HT-29 (cell line): ENCODE data around the gene IL5. TPM values are rescaled to one million over a fixed set of nuclear protein-coding genes. Genes with fewer than 3 reads are reported as not detected.
A peak's percentile ranks its signal among the peaks of the same experiment; 100 is the strongest.

Experiments used
- DNase-seq: peaks from one replicate; pipeline ENCODE4 v3.0.0-alpha.2; 2015; ENCODE audit warnings: low spot score
- total RNA-seq: library from RNA; depleted of rRNA; stranded (reverse); fragments of >200 nt; shearing (Covaris generic); gene quantifications from 2 replicates; pipeline ENCODE4 v1.2.3, GENCODE V29; 2014; rRNA removed

The IL5 gene
- total RNA-seq, 1 experiment from 2014 or later: not detected

DNA sequence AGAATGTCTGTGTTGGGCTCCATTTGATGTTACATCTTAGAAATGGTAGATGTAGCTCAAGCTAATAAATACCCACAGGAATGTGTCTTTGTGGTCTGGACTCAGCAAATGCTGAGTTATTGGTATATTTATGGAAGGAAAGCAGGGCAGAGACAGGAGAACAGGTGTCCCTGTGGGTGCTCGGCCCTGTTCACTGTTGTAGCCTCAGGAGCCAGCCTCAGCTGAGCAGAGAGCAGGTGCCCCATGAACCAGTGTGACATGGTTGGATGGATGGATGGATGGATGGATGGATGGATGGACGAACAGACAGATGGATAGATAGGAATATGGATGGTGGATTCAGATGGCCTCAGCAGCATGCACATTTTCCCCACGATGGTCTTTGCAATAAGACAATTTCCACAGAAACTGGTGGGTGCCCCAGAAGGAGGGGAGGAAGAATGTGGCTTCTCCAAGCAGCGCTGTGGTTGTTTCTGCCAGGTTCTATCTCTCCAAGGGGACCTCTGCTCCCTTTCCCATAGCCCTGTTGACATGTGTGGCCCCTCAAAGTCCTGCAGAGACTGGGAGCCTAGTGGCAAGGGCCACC is 44.5 kb downstream of the IL5 start:
- DNase-seq: no peak

DNA sequence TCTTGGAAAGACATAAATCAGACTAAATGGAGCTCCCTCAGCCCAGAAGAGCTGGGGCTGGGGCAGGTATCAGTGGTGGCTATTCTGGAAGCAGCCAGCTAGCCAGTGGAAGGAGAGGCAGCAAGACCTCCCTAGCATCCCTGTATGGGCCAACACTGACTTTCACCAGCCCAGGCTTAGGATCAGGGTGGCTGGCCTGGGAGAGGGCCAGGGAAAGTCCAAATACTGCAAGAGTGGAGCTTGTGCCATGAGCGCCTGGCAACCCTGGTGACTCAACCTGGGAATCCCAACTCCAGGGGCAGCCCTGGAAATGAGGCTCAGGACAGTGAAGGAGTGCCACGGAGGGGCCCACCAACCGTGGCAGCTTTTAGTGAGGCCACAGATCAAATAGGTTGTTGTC is 45.2 kb downstream of the IL5 start:
- no peak for DNase-seq

DNA sequence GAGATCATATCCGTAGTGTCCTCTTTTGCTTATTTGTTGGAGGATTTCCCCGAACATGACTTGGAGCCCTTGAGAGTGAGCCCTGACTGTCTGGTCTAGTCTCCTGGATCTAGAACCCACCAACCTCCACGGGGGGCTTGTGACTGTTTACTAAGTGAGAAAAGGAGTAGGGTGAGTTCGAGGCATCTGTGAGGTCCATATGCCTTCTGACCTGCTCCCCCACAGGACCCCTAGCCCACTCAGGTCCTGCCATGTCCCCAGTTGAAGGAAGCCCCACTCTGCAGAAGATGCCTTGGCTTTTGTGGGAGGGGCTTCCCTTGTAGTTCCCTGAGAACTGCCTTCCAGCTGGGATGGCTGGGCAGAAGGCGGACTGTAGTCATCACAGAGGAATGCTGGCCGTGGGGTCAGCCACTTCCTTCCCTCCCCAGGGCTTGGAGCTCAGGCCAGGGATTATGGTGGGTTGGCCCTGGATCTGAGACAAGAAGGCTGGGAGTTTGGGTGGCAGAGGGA is 45.8 kb downstream of the IL5 start:
- DNase-seq: peak; percentile 89

DNA sequence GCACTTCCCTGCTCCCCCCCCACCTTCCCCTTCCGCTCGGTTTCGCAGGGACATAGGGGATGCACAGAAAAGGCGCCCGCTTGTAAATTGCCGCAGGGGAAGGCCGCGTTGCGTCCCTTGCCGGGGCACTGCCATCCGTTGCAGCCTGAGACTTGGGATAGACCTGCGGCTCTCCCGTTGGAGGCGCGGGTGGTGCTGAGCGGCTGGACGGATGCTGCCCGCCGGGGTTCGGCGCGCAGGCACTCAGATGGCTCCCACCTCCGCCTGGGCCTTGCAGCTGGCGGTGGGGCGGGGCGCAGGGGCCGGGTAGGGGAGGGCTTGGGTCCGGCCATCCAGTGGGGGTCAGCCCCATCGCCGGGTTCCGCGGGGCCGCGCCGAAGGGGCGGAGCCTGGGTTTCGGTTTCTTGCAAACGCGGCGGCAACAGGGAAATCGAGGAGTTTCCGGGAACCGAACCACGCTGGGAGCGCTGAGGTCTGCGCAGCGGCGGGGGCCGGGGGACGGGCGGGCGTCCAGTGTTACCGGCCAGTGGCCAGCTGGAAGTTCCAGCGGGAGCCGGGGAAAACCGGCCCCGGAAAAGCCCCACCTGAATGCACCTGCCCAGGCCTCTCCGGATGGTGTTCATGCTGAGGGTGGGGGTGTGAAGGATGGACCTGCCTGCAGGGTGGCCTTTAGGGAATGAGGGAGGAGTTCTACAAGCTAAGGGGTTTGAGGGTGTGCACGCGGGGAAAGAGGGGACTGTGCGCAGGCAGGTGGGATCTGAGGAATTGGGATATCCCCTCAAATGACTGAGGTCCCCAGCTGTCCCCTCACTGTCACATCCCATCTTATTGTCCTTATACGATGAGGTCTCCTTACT is 46.5 kb downstream of the IL5 start:
- DNase-seq: peak; percentile 83

DNA sequence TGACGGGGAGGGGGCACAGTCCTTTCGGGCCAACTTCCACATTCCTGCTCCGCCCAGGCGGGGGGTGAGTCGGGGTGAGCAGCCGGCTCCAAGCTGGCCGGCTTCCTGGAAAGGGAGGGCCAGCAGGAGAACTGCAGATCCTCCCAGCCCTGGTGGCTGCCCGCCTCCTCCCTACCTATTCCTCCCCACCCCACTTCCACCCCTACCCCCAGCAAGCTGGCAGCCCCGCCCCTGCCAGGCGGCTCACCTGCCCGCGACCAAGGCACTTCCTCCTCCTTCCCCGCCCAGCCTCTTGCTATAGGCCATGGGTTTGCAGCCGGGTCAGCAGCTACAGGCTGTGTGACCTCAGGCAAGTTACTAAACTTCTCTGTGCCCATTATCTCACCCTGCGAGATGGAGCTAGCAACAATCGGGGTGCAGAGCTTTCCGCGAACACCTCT is 47.1 kb downstream of the IL5 start:
- DNase-seq: peak; percentile 96

DNA sequence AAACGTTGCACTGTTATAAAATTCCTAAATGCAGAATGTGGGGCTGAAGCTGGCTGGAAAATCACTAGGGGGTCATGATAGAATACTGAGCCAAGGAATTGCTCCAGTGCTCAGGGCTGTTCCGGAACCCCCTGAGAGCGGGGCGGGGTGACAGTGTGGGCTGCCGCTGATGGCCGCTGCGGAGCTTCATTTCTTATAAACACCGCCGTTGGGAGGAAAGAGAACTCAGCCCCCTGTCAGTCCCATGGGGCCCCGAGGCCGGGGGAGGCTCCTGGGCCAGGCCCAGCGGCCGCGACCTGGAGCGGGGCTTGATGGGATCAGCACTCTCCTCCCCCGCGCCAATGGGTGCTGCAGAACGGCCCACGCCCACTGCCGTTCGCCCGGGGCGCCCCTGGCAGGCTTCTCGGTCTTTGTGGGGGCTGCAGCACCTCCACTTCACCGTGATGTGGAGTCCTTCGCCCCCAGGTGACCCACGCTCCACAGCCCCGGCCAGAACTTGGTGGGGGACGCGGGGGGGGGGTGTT is 47.6 kb downstream of the IL5 start:
- DNase-seq: peak; percentile 77

DNA sequence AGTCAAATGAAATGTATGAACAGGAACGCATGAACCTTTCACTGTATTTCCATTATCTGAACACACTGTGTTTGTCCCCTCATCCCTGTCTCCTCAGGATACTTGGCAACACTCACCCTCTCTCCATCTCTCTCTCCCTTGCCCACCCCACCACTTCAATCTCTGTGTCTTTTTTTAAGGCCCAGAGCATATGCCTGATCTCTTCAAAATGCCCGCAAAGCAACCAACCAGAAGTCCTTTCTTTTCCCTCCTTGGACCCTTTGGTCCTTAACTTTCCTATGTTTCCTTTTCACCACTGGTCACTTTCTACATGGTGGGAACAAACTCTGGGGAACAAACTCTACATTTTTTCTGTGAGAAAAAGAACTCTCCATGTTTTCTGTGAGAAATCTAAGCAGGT is 49.5 kb downstream of the IL5 start:
- DNase-seq: no peak

DNA sequence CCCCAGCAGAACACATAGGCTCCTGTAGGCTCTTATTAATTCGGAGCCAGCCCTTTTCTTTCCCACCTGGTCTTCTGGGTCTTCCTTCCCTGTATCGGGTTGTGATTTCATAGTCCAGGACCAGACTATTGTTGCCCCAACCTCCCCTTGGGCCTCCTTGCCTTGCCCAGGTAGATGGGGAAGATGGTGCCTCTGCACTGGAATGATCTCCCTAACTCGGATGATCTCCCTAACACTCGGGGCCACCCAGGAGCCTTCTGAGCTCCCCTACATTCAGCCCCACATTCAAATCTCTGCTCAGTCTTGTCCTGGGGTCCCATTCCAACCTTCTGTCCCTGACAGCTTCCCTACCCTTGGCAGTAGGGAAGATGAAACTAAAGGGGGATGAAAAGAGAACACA is 50.1 kb downstream of the IL5 start:
- no peak for DNase-seq

DNA sequence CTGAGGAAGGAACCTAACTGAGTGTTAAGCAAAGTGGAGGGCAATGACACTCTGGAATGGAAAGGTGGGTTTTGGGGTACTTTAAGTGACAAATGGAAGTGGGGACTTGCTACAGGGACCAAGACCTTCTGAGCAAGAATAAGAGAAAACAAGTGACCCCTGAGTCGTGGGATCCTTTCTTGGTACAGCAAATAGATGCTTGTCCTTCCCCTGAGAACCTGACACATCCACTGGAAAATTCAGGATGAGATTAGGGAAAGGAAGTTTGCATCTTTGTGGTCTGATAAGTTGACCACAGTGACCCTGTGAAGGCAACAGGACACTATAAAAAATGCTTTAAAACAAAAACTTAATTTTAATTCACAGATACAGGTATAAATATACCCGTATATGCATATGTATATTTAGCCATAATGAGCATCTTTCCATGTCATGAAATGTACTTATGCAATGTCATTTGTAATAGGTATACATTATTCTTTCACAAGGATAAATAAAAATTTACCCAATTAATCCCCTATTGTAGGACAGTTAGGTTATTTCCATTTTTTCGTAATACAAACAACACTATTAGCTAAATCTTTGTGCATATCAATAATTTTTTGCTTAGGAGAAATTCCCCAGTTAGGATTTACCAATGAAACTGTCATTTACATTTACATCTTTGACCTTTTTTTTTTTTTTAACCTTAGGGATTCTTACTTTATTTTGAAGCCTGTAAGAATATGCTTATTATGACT is 50.8 kb downstream of the IL5 start:
- no peak for DNase-seq

Other genes with a start within 250 kb of the IL5 start
- gene SLC22A4, start 249.1 kb downstream of the IL5 start, total RNA-seq: 0.20 and 0.26 TPM in 2 replicates
- 6.6 and 11.9 TPM in 2 replicates for gene SLC22A5, start 173.8 kb downstream of the IL5 start, total RNA-seq
- 52.0 and 58.7 TPM in 2 replicates for gene IRF1, start 52.7 kb downstream of the IL5 start, total RNA-seq
- gene RAD50, start 13.5 kb upstream of the IL5 start, total RNA-seq: 8.6 and 11.3 TPM in 2 replicates
- gene IL13, start 114.7 kb upstream of the IL5 start, total RNA-seq: not detected in 2 replicates
- not detected in 2 replicates for gene IL4, start 130.5 kb upstream of the IL5 start, total RNA-seq
- 3.1 and 4.0 TPM in 2 replicates for gene KIF3A, start 194.0 kb upstream of the IL5 start, total RNA-seq
- gene CCNI2, start 203.9 kb upstream of the IL5 start, total RNA-seq: 7.3 and 8.8 TPM in 2 replicates
- 37.7 and 49.8 TPM in 2 replicates for gene SEPTIN8, start 233.7 kb upstream of the IL5 start, total RNA-seq